ENCODE data around the gene AGAP1.

- TF ChIP-seq TAF1 (IDR thresholded peaks at IDR 0.05; ENCODE audit: low read depth, low read length) (no peak), POLR2A (IDR thresholded peaks at IDR 0.05; ENCODE audit: low read depth, low read length) (no peak)
Observed at GRCh38 chr2:235639428-235639773, 145.6 kb downstream of the AGAP1 start.
